Epithelial cell of umbilical artery (primary cell): ENCODE results near the gene GALNT17. TPM values are rescaled to one million over a fixed set of nuclear protein-coding genes. Genes with fewer than 3 reads are reported as not detected.

ENCODE experiments used
- total RNA-seq: library from RNA; depleted of rRNA; stranded (reverse); fragments of >200 nt; gene quantifications from 2 replicates; pipeline ENCODE4 v1.2.3, GENCODE V29; 2014

The GALNT17 gene
- total RNA-seq: not detected in 2 replicates

GRCh38 chr7:71132127-71132376 lies at the start of gene GALNT17:
GALNT17 (plus strand) TSS chr7:71132144.

